ENCODE measurements around the gene SHANK1.

Gene SHANK1

DNA sequence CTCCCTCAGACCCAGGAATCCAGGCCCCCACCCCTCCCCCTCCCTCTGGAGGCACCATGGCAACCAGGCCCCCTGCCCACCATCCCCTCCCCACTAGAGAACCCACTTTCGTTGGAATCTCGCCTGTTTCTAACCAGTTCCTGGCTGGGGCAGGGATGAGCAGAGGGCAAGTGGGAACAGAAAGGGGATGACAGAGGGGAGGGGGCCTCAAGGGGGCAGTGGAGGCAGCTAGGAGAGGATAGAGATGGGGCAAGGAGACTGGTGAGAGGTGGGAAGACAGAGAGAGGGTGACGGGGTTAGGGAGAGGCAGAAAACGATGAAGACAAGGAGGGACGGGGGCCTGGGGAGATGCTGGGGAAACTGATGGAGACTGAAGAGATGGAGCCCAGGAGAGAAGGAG, 70.9 kb downstream of the SHANK1 start:
- H3K4me3 ChIP-seq (replicated peaks; ENCODE audit: low read depth, low read length) = no peak overlapping the region
- no peak for DNase-seq (ENCODE audit: low read depth)
- TF ChIP-seq, protein P1, sequence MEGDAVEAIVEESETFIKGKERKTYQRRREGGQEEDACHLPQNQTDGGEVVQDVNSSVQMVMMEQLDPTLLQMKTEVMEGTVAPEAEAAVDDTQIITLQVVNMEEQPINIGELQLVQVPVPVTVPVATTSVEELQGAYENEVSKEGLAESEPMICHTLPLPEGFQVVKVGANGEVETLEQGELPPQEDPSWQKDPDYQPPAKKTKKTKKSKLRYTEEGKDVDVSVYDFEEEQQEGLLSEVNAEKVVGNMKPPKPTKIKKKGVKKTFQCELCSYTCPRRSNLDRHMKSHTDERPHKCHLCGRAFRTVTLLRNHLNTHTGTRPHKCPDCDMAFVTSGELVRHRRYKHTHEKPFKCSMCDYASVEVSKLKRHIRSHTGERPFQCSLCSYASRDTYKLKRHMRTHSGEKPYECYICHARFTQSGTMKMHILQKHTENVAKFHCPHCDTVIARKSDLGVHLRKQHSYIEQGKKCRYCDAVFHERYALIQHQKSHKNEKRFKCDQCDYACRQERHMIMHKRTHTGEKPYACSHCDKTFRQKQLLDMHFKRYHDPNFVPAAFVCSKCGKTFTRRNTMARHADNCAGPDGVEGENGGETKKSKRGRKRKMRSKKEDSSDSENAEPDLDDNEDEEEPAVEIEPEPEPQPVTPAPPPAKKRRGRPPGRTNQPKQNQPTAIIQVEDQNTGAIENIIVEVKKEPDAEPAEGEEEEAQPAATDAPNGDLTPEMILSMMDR (IDR thresholded peaks at IDR 0.05; ENCODE audit: low read length, missing control alignments) = no peak

- H3K4me3 ChIP-seq (replicated peaks; ENCODE audit: low read depth, low read length) = no peak overlapping the region
- TF ChIP-seq, protein P1 (IDR thresholded peaks at IDR 0.05; ENCODE audit: low read length, missing control alignments) = no peak
- no peak for DNase-seq (ENCODE audit: low read depth)
Observed at GRCh38 chr19:50647879-50648615, 71.6 kb downstream of the SHANK1 start.

DNA sequence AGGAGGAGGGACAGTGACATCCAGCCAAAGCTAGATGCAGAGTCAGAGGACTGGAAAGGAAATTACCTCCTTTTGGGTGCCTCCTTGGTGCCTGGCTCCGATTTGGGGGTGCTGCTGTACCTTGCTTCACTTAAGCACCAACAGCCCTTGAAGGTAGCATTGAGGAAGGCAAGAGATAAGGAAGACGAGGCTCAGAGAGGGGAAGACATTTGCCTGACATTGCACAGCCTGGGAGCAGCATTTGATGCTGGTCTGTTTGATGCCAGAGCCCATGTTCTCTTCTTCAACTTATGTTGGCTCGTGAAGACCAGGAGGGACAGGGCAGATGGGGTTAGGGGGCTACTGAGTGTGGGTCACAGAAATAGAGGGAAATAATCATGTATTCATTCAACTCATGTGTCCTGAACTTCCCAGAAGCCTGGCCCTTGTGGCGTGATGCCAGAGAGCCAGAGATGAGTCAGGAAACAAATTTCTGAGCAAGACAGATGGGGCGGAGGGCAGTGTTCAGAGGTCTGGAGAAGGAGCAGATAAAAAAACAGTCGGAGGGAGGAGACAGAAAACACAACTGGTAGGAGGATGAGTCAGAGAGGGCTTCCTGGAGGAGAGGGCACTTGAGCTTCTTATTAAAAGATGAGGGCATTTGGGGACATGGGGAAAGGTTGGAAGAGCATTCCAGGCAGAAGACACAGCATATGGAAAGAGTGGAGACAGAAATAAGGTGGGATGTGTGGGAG, 73.4 kb downstream of the SHANK1 start:
- DNase-seq (ENCODE audit: low read depth) = peak; percentile 84

GRCh38 chr19:50645107-50645506, 74.5 kb downstream of the SHANK1 start:
- no peak overlapping the region for H3K4me3 ChIP-seq (replicated peaks; ENCODE audit: low read depth, low read length)
- DNase-seq (ENCODE audit: low read depth) = no peak
- TF ChIP-seq, protein P1 (IDR thresholded peaks at IDR 0.05; ENCODE audit: low read length, missing control alignments) = no peak

More for the DNA sequence above, 73.4 kb downstream of the SHANK1 start:
- TF ChIP-seq, protein P1 (IDR thresholded peaks at IDR 0.05; ENCODE audit: low read length, missing control alignments) = no peak
- no peak overlapping the region for H3K4me3 ChIP-seq (replicated peaks; ENCODE audit: low read depth, low read length)

GRCh38 chr19:50644315-50644915, 75.2 kb downstream of the SHANK1 start:
- TF ChIP-seq, protein P1 (IDR thresholded peaks at IDR 0.05; ENCODE audit: low read length, missing control alignments) = no peak
- H3K4me3 ChIP-seq (replicated peaks; ENCODE audit: low read depth, low read length) = no peak overlapping the region
- DNase-seq (ENCODE audit: low read depth) = no peak

GRCh38 chr19:50640368-50640767, 79.2 kb downstream of the SHANK1 start:
- DNase-seq (ENCODE audit: low read depth) = no peak
- no peak overlapping the region for H3K4me3 ChIP-seq (replicated peaks; ENCODE audit: low read depth, low read length)
- TF ChIP-seq, protein P1 (IDR thresholded peaks at IDR 0.05; ENCODE audit: low read length, missing control alignments) = no peak
